ENCODE results near the gene CHRNE. TPM values are rescaled to one million over a fixed set of nuclear protein-coding genes. Genes with fewer than 3 reads are reported as not detected.
"Not testable (repeated sequence)": the region's sequence is repeated elsewhere in the genome, so short reads cannot be mapped to it uniquely, and the experiment has no call there.

Gene CHRNE
- total RNA-seq, 1 donor from 2014 or later, result 0.32 TPM

DNA sequence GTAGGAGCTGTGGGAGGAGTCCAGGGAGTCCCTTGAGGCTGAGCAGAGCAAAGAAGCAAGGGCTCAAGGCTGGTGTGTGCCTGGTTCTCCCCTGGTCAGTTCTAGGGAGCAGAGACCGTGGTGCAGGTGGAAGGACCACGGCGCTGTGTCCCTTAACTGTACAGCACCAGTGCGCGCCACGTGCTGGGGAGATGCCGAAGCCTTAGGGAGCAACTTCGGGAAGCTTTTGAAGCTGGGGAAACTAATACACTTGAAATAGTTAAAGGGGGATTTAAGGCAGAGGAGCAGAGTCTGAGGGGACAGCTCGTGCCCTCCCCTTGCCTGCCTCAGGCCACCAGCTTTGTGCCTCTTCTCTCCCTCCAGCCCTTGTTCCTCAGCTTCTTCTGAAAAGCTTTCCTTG lies 42.2 kb downstream of the CHRNE start:
- H3K9me3 Mint-ChIP-seq, result no peaks in the 10 kb centered on the region
- peaks cover 5% of the 10 kb centered on the region for H3K4me1 Mint-ChIP-seq (ENCODE audit: low read depth)

DNA sequence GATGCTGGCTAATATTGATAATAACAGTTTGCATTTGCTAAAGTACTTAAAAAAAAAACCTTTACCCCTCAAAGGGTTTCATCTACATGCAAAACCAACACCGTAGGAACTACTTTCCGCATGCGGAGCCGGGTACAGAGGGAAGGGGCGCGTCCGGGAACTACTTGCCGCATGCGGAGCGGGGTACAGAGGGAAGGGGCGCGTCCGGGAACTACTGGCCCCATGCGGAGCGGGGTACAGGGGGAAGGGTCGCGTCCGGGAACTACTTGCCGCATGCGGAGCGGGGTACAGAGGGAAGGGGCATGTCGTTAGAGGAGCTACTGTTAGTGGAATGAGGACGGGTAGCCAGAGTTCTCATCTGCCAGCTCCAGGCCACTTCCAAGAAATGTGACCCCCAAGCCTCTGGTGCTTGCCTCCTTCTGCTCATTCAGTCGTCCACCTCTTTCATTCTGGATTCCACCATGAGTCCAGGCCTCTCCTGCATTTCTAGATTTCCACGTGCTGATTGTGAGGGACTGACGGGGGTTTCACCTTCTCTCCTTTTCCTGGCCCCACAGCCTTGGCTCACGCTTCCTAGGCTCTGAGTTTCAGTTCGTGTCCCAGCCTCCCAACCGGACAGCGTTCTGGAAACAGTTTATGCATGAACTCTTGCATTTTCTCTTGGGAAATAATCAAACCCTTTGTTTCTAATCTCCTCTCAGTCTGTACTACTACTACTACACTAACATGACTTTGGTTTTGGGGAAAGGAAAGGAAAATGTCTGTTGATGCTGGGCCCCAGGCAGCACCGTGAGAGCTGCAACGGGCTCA lies 42.9 kb downstream of the CHRNE start:
- peaks cover 13% of the 10 kb centered on the region for H3K36me3 Mint-ChIP-seq (ENCODE audit: low read depth)
- H3K27me3 Mint-ChIP-seq (ENCODE audit: low read depth), result no peaks in the 10 kb centered on the region
- H3K4me3 Mint-ChIP-seq (ENCODE audit: low read depth), result no peak overlapping the region
- peaks cover 5% of the 10 kb centered on the region for H3K4me1 Mint-ChIP-seq (ENCODE audit: low read depth)
- no peak overlapping the region for H3K27ac Mint-ChIP-seq
- intact Hi-C loops (cut with micrococcal nuclease), result no loop called here
- DNase-seq (ENCODE audit: low spot score), result no peak
- H3K9me3 Mint-ChIP-seq, result no peaks in the 10 kb centered on the region

More for the DNA sequence above, 42.2 kb downstream of the CHRNE start:
- intact Hi-C loops (cut with micrococcal nuclease), result no loop called here
- H3K27me3 Mint-ChIP-seq (ENCODE audit: low read depth), result no peaks in the 10 kb centered on the region
- H3K36me3 Mint-ChIP-seq (ENCODE audit: low read depth), result peaks cover 13% of the 10 kb centered on the region
- no peak for DNase-seq (ENCODE audit: low spot score)
- H3K4me3 Mint-ChIP-seq (ENCODE audit: low read depth), result no peak overlapping the region
- no peak overlapping the region for H3K27ac Mint-ChIP-seq

DNA sequence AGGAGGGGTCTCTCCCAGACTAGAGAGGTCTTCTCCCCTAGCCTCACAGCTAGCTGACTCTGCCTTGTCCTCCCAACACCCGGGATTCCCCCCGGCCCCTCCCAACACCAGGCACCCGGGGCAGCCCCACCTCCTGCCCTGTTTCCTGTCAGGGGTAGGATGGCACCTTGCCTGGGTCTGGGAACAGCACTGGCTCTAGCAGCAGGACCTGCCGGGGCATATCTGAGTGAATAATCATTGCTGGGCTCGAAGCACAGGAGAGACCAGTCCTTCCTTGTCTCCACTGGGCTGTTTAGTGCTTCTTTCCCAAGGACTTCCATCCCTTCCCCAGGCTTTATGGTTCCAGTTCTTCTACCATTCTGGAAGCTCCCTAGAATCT lies 44.0 kb downstream of the CHRNE start:
- DNase-seq (ENCODE audit: low spot score), result no peak
- intact Hi-C loops (cut with micrococcal nuclease), result no loop called here
- Mint-ChIP-seq H3K4me3 (ENCODE audit: low read depth) (no peak overlapping the region), H3K27ac (no peak overlapping the region), H3K27me3 (ENCODE audit: low read depth) (no peaks in the 10 kb centered on the region), H3K4me1 (ENCODE audit: low read depth) (peaks cover 5% of the 10 kb centered on the region), H3K36me3 (ENCODE audit: low read depth) (peaks cover 20% of the 10 kb centered on the region), H3K9me3 (no peaks in the 10 kb centered on the region)

GRCh38 chr17:4858068-4858881 lies 44.6 kb downstream of the CHRNE start:
- Mint-ChIP-seq H3K36me3 (ENCODE audit: low read depth) (peaks cover 21% of the 10 kb centered on the region), H3K4me1 (ENCODE audit: low read depth) (peaks cover 5% of the 10 kb centered on the region), H3K27ac (no peak overlapping the region), H3K4me3 (ENCODE audit: low read depth) (no peak overlapping the region), H3K9me3 (no peaks in the 10 kb centered on the region), H3K27me3 (ENCODE audit: low read depth) (no peaks in the 10 kb centered on the region)
- intact Hi-C loops (cut with micrococcal nuclease), result no loop called here
- DNase-seq (ENCODE audit: low spot score), result no peak

DNA sequence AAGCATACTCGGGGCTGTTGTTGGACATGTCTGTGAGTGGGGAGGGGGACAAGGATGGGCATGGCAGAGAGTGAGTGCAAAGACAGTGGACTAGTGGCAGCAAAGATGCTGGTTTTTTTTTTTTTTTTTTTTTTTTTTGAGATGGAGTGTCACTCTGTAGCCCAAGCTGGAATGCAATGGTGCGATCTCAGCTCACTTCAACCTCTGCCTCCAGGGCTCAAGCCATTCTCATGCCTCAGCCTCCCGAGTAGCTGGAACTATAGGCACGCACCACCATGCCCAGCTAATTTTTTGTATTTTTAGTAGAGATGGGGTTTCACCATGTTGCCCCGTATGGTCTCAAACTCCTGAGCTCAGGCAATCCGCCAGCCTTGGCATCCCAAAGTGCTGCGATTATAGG lies 45.6 kb downstream of the CHRNE start:
- H3K4me1 Mint-ChIP-seq (ENCODE audit: low read depth); H3K4me3 Mint-ChIP-seq (ENCODE audit: low read depth); DNase-seq (ENCODE audit: low spot score); H3K9me3 Mint-ChIP-seq; H3K27ac Mint-ChIP-seq; intact Hi-C loops (cut with micrococcal nuclease); H3K27me3 Mint-ChIP-seq (ENCODE audit: low read depth): not testable (repeated sequence)
- H3K36me3 Mint-ChIP-seq (ENCODE audit: low read depth), result peaks cover 23% of the 10 kb centered on the region

GRCh38 chr17:4856937-4857314 lies 46.0 kb downstream of the CHRNE start:
- intact Hi-C loops (cut with micrococcal nuclease), result no loop called here
- no peaks in the 10 kb centered on the region for H3K27me3 Mint-ChIP-seq (ENCODE audit: low read depth)
- H3K27ac Mint-ChIP-seq, result no peak overlapping the region
- DNase-seq (ENCODE audit: low spot score), result no peak
- peaks cover 9% of the 10 kb centered on the region for H3K4me1 Mint-ChIP-seq (ENCODE audit: low read depth)
- H3K4me3 Mint-ChIP-seq (ENCODE audit: low read depth), result no peak overlapping the region
- H3K9me3 Mint-ChIP-seq, result peaks cover 6% of the 10 kb centered on the region
- H3K36me3 Mint-ChIP-seq (ENCODE audit: low read depth), result peaks cover 27% of the 10 kb centered on the region

DNA sequence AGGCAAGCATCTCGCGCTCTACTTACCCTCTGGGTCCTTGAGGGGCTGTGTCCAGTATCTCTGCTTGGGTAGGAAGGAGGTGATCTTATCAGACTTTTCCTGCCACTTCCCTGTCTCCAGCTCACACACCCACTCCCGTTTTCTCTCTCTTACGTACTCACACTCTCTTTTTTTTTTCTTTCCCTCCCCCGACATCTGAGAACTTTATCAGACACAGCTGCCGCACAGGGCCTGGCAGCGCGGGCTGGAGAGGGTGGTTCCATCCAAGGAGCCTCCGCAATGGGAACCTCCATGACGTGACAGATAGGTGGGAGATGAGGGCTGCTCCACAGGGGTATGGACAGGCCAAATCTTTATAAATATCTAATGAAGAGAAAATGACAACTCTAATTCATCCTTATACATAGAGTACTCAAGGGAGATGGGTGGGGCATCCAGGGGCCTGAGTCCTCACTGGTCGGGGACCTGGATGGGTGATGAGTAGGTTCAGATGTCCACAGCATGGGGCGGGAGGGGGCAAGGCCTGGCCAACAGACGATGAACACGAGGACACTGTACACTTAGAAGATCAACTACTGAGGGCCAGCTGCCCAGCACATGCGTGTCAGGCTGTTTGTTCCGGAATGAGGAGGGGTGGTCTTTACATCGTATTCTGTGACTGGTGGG lies 46.5 kb downstream of the CHRNE start:
- no peak overlapping the region for H3K4me3 Mint-ChIP-seq (ENCODE audit: low read depth)
- peaks cover 7% of the 10 kb centered on the region for H3K9me3 Mint-ChIP-seq
- H3K4me1 Mint-ChIP-seq (ENCODE audit: low read depth), result peaks cover 9% of the 10 kb centered on the region
- no peaks in the 10 kb centered on the region for H3K27me3 Mint-ChIP-seq (ENCODE audit: low read depth)
- peaks cover 28% of the 10 kb centered on the region for H3K36me3 Mint-ChIP-seq (ENCODE audit: low read depth)
- intact Hi-C loops (cut with micrococcal nuclease), result no loop called here
- no peak overlapping the region for H3K27ac Mint-ChIP-seq
- DNase-seq (ENCODE audit: low spot score), result no peak

GRCh38 chr17:4854111-4854681 lies 48.7 kb downstream of the CHRNE start:
- intact Hi-C loops (cut with micrococcal nuclease), result no loop called here
- no peak overlapping the region for H3K27ac Mint-ChIP-seq
- H3K4me1 Mint-ChIP-seq (ENCODE audit: low read depth), result peaks cover 15% of the 10 kb centered on the region
- H3K4me3 Mint-ChIP-seq (ENCODE audit: low read depth), result no peak overlapping the region
- H3K27me3 Mint-ChIP-seq (ENCODE audit: low read depth), result no peaks in the 10 kb centered on the region
- H3K9me3 Mint-ChIP-seq, result peaks cover 7% of the 10 kb centered on the region
- peaks cover 28% of the 10 kb centered on the region for H3K36me3 Mint-ChIP-seq (ENCODE audit: low read depth)
- DNase-seq (ENCODE audit: low spot score), result no peak

DNA sequence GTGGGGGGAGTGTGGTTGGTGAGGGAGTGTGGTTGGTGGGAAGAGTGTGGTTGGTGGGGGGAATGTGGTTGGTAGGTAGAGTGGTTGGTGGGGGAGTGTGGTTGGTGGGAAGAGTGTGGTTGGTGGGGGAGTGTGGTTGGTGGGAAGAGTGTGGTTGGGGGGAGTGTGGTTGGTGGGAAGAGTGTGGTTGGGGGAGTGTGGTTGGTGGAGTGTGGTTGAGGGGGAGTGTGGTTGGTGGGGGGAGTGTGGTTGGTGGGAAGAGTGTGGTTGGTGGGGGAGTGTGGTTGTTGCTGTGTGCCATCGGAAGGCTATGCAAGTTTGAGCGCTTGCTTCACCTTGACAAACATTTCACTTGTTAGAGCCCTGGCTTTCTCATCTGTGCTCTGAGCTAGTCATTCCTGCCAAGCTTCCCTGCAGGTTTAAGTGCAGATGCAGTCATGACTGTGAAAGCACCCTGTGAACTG lies 49.7 kb downstream of the CHRNE start:
- no peak overlapping the region for H3K27ac Mint-ChIP-seq
- H3K27me3 Mint-ChIP-seq (ENCODE audit: low read depth), result no peaks in the 10 kb centered on the region
- peaks cover 14% of the 10 kb centered on the region for H3K4me1 Mint-ChIP-seq (ENCODE audit: low read depth)
- intact Hi-C loops (cut with micrococcal nuclease), result no loop called here
- H3K4me3 Mint-ChIP-seq (ENCODE audit: low read depth), result no peak overlapping the region
- peaks cover 28% of the 10 kb centered on the region for H3K36me3 Mint-ChIP-seq (ENCODE audit: low read depth)
- H3K9me3 Mint-ChIP-seq, result peaks cover 7% of the 10 kb centered on the region
- DNase-seq (ENCODE audit: low spot score), result no peak

- intact Hi-C loops (cut with micrococcal nuclease), result no loop called here
- Mint-ChIP-seq H3K27me3 (ENCODE audit: low read depth) (no peaks in the 10 kb centered on the region), H3K36me3 (ENCODE audit: low read depth) (peaks cover 28% of the 10 kb centered on the region), H3K4me3 (ENCODE audit: low read depth) (no peak overlapping the region), H3K9me3 (peaks cover 7% of the 10 kb centered on the region), H3K27ac (peak overlapping the region; percentile 21), H3K4me1 (ENCODE audit: low read depth) (peaks cover 11% of the 10 kb centered on the region)
- no peak for DNase-seq (ENCODE audit: low spot score)
Observed at GRCh38 chr17:4852567-4853207, 50.2 kb downstream of the CHRNE start.

GRCh38 chr17:4851084-4851483 lies 51.8 kb downstream of the CHRNE start:
- no peak for DNase-seq (ENCODE audit: low spot score)
- H3K36me3 Mint-ChIP-seq (ENCODE audit: low read depth), result peaks cover 17% of the 10 kb centered on the region
- no peak overlapping the region for H3K4me3 Mint-ChIP-seq (ENCODE audit: low read depth)
- H3K4me1 Mint-ChIP-seq (ENCODE audit: low read depth), result peaks cover 10% of the 10 kb centered on the region
- H3K9me3 Mint-ChIP-seq, result peaks cover 7% of the 10 kb centered on the region
- no peak overlapping the region for H3K27ac Mint-ChIP-seq
- no peaks in the 10 kb centered on the region for H3K27me3 Mint-ChIP-seq (ENCODE audit: low read depth)
- intact Hi-C loops (cut with micrococcal nuclease), result no loop called here

DNA sequence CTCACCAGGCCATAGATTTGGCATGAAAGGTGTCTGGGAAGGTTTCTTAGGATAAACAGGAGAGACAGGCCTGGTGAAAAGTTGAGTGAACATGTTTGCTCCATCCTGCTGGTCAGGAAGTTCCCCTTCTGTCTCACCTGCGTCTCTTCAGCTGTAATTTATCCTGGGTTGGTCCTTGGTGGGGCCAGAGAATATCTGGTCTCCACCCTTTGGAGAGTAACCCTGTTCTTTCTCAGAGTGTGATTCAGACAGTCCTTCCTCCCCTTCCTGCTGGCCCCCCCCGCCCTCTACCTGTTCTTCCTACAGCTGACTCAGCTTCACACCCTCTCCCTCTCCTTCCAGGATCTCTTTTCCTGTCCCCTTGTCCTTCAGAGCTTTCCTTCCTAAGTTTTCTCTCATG lies 52.7 kb downstream of the CHRNE start:
- intact Hi-C loops (cut with micrococcal nuclease), result no loop called here
- peaks cover 7% of the 10 kb centered on the region for H3K9me3 Mint-ChIP-seq
- H3K4me3 Mint-ChIP-seq (ENCODE audit: low read depth), result no peak overlapping the region
- peaks cover 15% of the 10 kb centered on the region for H3K36me3 Mint-ChIP-seq (ENCODE audit: low read depth)
- no peaks in the 10 kb centered on the region for H3K27me3 Mint-ChIP-seq (ENCODE audit: low read depth)
- DNase-seq (ENCODE audit: low spot score), result no peak
- no peak overlapping the region for H3K27ac Mint-ChIP-seq
- peaks cover 10% of the 10 kb centered on the region for H3K4me1 Mint-ChIP-seq (ENCODE audit: low read depth)

Measured in activated T-helper 2 cell treated with anti-CD3 and anti-CD28 coated beads, Interferon-gamma antibody, Interleukin-2, Interleukin-4, amounts not matched to agents 10 μg/mL and 5 μg/mL and 100 μg/mL, durations not matched to agents 14 hours and 24 hours and 36 hours (primary cell).